Stimulated activated CD8-positive, alpha-beta memory T cell treated with anti-CD3 and anti-CD28 coated beads, Interleukin-12 subunit alpha, Interleukin-12 subunit beta, amount 100 ng/mL, for 24 hours (primary cell): ENCODE results near the gene AKAP9.
"Not testable (repeated sequence)": the region's sequence is repeated elsewhere in the genome, so short reads cannot be mapped to it uniquely, and the experiment has no call there.

Experiments
- DNase-seq: peaks from one replicate; pipeline ENCODE4 v3.0.0-alpha.2; 2020; ENCODE audit errors: extremely low read depth

AKAP9 gene

DNA sequence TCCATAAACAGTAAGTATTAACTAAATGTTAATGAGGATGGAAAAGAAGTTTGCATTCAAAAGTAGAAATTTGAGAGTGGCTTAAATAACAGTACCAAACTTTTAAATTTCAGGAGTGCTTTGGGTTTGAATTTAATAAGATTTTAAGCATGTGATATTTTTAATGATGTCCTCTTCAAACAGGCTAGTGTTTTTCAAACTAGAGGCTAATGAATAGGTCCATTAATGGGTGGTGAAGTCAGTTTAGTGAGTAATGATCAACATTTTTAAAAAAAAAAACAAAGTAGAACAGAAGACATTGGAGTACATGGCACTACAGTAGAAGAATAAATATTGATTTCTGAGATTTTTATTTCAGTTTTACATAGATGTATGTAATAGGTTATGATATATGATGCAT is 72.9 kb downstream of the AKAP9 start:
- DNase-seq, result no peak

- DNase-seq, result no peak
Observed at GRCh38 chr7:92020636-92021035, 80.0 kb downstream of the AKAP9 start.

GRCh38 chr7:92025260-92025659 is 84.6 kb downstream of the AKAP9 start:
- DNase-seq, result no peak

GRCh38 chr7:92026635-92027034 is 86.0 kb downstream of the AKAP9 start:
- DNase-seq, result not testable (repeated sequence)

DNA sequence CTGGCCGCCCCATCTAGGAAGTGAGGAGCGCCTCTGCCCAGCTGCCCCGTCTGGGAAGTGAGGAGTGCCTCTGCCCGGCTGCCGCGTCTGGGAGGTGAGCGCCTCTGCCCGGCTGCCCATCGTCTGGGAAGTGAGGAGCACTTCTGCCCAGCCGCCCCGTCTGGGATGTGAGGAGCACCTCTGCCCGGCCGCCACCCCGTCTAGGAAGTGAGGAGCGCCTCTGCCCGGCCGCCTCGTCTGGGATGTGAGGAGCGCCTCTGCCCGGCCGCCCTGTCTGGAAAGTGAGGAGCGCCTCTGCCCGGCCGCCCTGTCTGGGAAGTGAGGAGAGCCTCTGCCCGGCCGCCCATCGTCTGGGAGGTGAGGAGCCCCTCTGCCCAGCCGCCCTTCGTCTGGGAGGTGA is 86.5 kb downstream of the AKAP9 start:
- DNase-seq, result not testable (repeated sequence)

GRCh38 chr7:92028226-92028625 is 87.6 kb downstream of the AKAP9 start:
- DNase-seq, result no peak

GRCh38 chr7:92028686-92029085 is 88.0 kb downstream of the AKAP9 start:
- no peak for DNase-seq

GRCh38 chr7:92034116-92034515 is 93.5 kb downstream of the AKAP9 start:
- DNase-seq, result no peak

GRCh38 chr7:92035576-92035975 is 94.9 kb downstream of the AKAP9 start:
- no peak for DNase-seq

DNA sequence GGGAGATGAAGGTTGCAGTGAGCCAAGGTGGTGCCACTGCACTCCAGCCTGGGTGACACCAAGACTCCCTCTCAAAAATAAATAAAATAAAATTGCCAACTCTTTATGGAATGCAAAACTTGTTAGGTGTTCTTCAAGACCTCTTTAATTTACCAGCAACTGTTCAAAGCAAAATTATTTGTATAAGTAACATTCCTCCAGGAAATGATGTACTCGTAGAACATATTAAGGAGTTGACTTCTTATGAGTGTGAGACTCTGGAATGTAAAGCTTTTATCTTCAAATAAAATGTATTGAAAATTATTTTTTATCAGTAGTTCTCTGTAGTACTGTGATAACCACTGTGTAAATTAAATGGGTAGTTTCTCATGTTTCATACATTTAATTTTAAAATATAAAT is 99.2 kb downstream of the AKAP9 start:
- DNase-seq, result no peak

DNA sequence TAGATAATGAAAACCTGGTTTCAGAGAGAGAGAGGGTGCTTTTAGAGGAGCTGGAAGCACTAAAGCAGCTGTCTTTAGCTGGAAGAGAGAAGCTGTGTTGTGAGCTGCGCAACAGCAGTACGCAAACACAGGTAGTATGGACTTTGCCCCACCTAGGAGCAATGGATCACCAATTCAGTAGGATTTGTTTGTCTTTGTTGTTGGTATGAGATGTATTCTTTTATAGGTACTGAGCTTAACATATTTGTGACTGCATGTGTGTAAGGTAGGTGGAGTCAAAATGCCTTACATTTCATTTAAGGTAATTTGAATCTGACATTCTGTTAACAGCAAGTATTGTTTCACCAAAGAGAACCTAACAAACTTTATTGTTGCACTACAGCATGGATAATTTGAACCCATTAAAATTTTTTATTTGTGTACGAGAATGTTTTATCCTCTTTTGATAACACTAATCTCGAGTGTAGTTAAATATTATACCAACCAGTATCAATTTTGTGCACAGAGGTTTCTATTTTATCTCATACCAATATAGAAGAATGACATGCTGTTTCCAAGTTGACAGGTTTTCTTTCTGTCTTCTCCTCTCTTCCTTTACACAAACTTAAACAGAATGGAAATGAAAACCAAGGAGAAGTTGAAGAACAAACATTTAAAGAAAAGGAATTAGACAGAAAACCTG is 101.5 kb downstream of the AKAP9 start:
- no peak for DNase-seq

GRCh38 chr7:92043098-92043497 is 102.4 kb downstream of the AKAP9 start:
- no peak for DNase-seq

GRCh38 chr7:92043637-92044036 is 103.0 kb downstream of the AKAP9 start:
- DNase-seq, result no peak

GRCh38 chr7:92044148-92044547 is 103.5 kb downstream of the AKAP9 start:
- no peak for DNase-seq

- DNase-seq, result no peak
Observed at GRCh38 chr7:92044940-92045339, 104.3 kb downstream of the AKAP9 start.

- DNase-seq, result no peak
Observed at GRCh38 chr7:92051655-92052054, 111.0 kb downstream of the AKAP9 start.

DNA sequence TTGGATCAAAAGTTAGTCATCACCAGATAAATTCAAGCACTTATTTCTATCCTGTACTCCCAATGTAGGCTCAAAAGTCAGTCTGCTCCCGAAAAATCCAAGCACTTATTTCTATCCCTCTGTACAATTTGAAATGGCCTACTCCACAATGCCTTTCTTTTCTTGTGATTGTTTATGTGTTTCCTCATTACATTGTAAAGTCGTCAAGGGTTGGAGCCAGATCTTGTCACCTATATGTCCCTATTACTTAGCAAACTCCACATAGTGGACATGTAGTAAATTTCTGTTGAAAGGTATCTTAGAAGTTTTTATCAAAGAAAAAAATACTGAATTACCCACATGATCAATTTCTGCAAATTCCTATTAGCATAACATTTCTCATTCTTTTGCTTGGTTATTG is 111.5 kb downstream of the AKAP9 start:
- DNase-seq, result no peak

- DNase-seq, result no peak
Observed at GRCh38 chr7:92052684-92053083, 112.0 kb downstream of the AKAP9 start.

- DNase-seq, result no peak
Observed at GRCh38 chr7:92053312-92053711, 112.7 kb downstream of the AKAP9 start.

- no peak for DNase-seq
Observed at GRCh38 chr7:92056286-92056685, 115.6 kb downstream of the AKAP9 start.

DNA sequence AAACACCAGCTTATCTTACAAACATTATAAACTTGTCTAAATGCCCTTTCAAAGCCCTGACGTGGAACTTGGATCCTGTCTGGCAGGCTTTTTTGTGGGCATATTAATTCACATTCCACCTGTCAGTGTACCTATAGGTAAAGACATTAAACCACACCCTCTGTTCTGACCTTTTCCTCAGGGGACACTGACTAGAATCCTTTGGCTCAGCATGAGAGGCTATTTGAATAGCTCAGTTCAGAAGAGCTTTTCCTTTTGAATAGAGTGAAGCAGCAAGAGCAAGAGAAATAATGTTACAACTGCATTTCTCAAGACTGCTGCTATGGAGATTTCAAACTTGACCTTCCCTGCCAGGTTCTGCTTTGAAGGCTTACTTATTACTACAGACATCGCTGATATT is 116.7 kb downstream of the AKAP9 start:
- no peak for DNase-seq

- no peak for DNase-seq
Observed at GRCh38 chr7:92058040-92058439, 117.4 kb downstream of the AKAP9 start.

GRCh38 chr7:92058899-92059298 is 118.2 kb downstream of the AKAP9 start:
- DNase-seq, result no peak

- DNase-seq, result no peak
Observed at GRCh38 chr7:92061154-92061553, 120.5 kb downstream of the AKAP9 start.
